ENCODE results near the gene GABBR2. TPM values are rescaled to one million over a fixed set of nuclear protein-coding genes. Genes with fewer than 3 reads are reported as not detected.
"Not testable (repeated sequence)": the region's sequence is repeated elsewhere in the genome, so short reads cannot be mapped to it uniquely, and the experiment has no call there.

The GABBR2 gene
- total and polyA plus RNA-seq, 4 experiments from 2014 or later = not detected

GRCh38 chr9:98508217-98508919, 200.4 kb downstream of the GABBR2 start:
- DNase-seq; H3K9me3 ChIP-seq (ENCODE audit: control insufficient read depth in 1 of 2, low read length in 2 of 2); H3K36me3 ChIP-seq (ENCODE audit: insufficient read depth, low read length); H3K36me3 Mint-ChIP-seq; H3K4me1 Mint-ChIP-seq; H3K27me3 ChIP-seq (ENCODE audit: insufficient read depth, low read length); intact Hi-C loops (cut with micrococcal nuclease); H3K4me3 ChIP-seq (ENCODE audit: low read length in 2 of 2); H3K27ac ChIP-seq (ENCODE audit: low read depth, low read length); H3K9me3 Mint-ChIP-seq; H3K4me3 Mint-ChIP-seq; H3K4me1 ChIP-seq (ENCODE audit: insufficient read depth, low read length); POLR2A ChIA-PET (ENCODE audit: partially characterized antibody); CTCF ChIA-PET (ENCODE audit: partially characterized antibody); H3K27ac Mint-ChIP-seq: not testable (repeated sequence)
- H3K27me3 Mint-ChIP-seq = peaks cover 10 to 16% of the 10 kb centered on the region in 2 donors

GRCh38 chr9:98506422-98507054, 202.2 kb downstream of the GABBR2 start:
- Mint-ChIP-seq H3K4me1 (no peaks in the 10 kb centered on the region), H3K27me3 (peaks cover 11 to 17% of the 10 kb centered on the region in 2 donors), H3K9me3 (peaks cover 0 to 9% (median 0%) of the 10 kb centered on the region in 8 donors), H3K4me3 (no peak overlapping the region), H3K27ac (no peak overlapping the region), H3K36me3 (no peaks in the 10 kb centered on the region)
- Histone ChIP-seq H3K27ac (ENCODE audit: low read depth, low read length) (no peak overlapping the region), H3K9me3 (ENCODE audit: control insufficient read depth in 1 of 2, low read length in 2 of 2) (no peaks in the 10 kb centered on the region), H3K36me3 (ENCODE audit: insufficient read depth, low read length) (no peaks in the 10 kb centered on the region), H3K4me3 (ENCODE audit: low read length in 2 of 2) (no peak overlapping the region), H3K27me3 (ENCODE audit: insufficient read depth, low read length) (no peaks in the 10 kb centered on the region), H3K4me1 (ENCODE audit: insufficient read depth, low read length) (no peaks in the 10 kb centered on the region)
- POLR2A ChIA-PET (ENCODE audit: partially characterized antibody) = no interaction called here
- CTCF ChIA-PET (ENCODE audit: partially characterized antibody) = interaction anchor here (0.6 kb wide), 1 partner anchor 622 kb away, joined by 3 read pairs; no protein-coding TSS in a partner anchor
- intact Hi-C loops (cut with micrococcal nuclease) = no loop called here
- no peak for DNase-seq

- CTCF ChIA-PET (ENCODE audit: partially characterized antibody) = no interaction called here
- no peak for DNase-seq
- POLR2A ChIA-PET (ENCODE audit: partially characterized antibody) = no interaction called here
These were observed 204.1 kb downstream of the GABBR2 start for GRCh38 chr9:98504298-98505282.

GRCh38 chr9:98503867-98504266, 204.9 kb downstream of the GABBR2 start:
- H3K9me3 ChIP-seq (ENCODE audit: control insufficient read depth in 1 of 2, low read length in 2 of 2) = no peaks in the 10 kb centered on the region
- no peak overlapping the region for H3K27ac ChIP-seq (ENCODE audit: low read depth, low read length)
- no peaks in the 10 kb centered on the region for H3K27me3 ChIP-seq (ENCODE audit: insufficient read depth, low read length)
- no peak for DNase-seq
- Mint-ChIP-seq H3K27me3 (peaks cover 11 to 20% of the 10 kb centered on the region in 2 donors), H3K9me3 (peaks cover 0 to 9% (median 0%) of the 10 kb centered on the region in 8 donors), H3K4me1 (no peaks in the 10 kb centered on the region), H3K4me3 (no peak overlapping the region), H3K27ac (no peak overlapping the region), H3K36me3 (no peaks in the 10 kb centered on the region)
- CTCF ChIA-PET (ENCODE audit: partially characterized antibody) = no interaction called here
- H3K36me3 ChIP-seq (ENCODE audit: insufficient read depth, low read length) = no peaks in the 10 kb centered on the region
- no peaks in the 10 kb centered on the region for H3K4me1 ChIP-seq (ENCODE audit: insufficient read depth, low read length)
- POLR2A ChIA-PET (ENCODE audit: partially characterized antibody) = no interaction called here
- intact Hi-C loops (cut with micrococcal nuclease) = no loop called here
- no peak overlapping the region for H3K4me3 ChIP-seq (ENCODE audit: low read length in 2 of 2)

More at GRCh38 chr9:98504298-98505282, 204.1 kb downstream of the GABBR2 start:
- Histone ChIP-seq H3K36me3 (ENCODE audit: insufficient read depth, low read length) (no peaks in the 10 kb centered on the region), H3K9me3 (ENCODE audit: control insufficient read depth in 1 of 2, low read length in 2 of 2) (no peaks in the 10 kb centered on the region), H3K4me3 (ENCODE audit: low read length in 2 of 2) (no peak overlapping the region), H3K4me1 (ENCODE audit: insufficient read depth, low read length) (no peaks in the 10 kb centered on the region), H3K27ac (ENCODE audit: low read depth, low read length) (no peak overlapping the region), H3K27me3 (ENCODE audit: insufficient read depth, low read length) (no peaks in the 10 kb centered on the region)
- intact Hi-C loops (cut with micrococcal nuclease) = no loop called here
- Mint-ChIP-seq H3K4me1 (no peaks in the 10 kb centered on the region), H3K27ac (no peak overlapping the region), H3K4me3 (no peak overlapping the region), H3K36me3 (no peaks in the 10 kb centered on the region), H3K27me3 (peaks cover 11 to 20% of the 10 kb centered on the region in 2 donors), H3K9me3 (peaks cover 0 to 9% (median 0%) of the 10 kb centered on the region in 8 donors)

- CTCF ChIA-PET (ENCODE audit: partially characterized antibody) = no interaction called here
- H3K27me3 Mint-ChIP-seq = peaks cover 10 to 21% of the 10 kb centered on the region in 2 donors
These were observed 205.8 kb downstream of the GABBR2 start for GRCh38 chr9:98502976-98503325.

GRCh38 chr9:98502311-98502975, 206.3 kb downstream of the GABBR2 start:
- no peaks in the 10 kb centered on the region for H3K27me3 ChIP-seq (ENCODE audit: insufficient read depth, low read length)
- Mint-ChIP-seq H3K4me1 (no peaks in the 10 kb centered on the region), H3K9me3 (peaks cover 0 to 1% (median 0%) of the 10 kb centered on the region in 8 donors), H3K27me3 (peaks cover 9 to 22% of the 10 kb centered on the region in 2 donors), H3K27ac (no peak overlapping the region), H3K4me3 (no peak overlapping the region), H3K36me3 (no peaks in the 10 kb centered on the region)
- no peak overlapping the region for H3K27ac ChIP-seq (ENCODE audit: low read depth, low read length)
- ChIA-PET POLR2A (ENCODE audit: partially characterized antibody) (no interaction called here), CTCF (ENCODE audit: partially characterized antibody) (no interaction called here)
- intact Hi-C loops (cut with micrococcal nuclease) = no loop called here
- no peaks in the 10 kb centered on the region for H3K9me3 ChIP-seq (ENCODE audit: control insufficient read depth in 1 of 2, low read length in 2 of 2)
- no peaks in the 10 kb centered on the region for H3K4me1 ChIP-seq (ENCODE audit: insufficient read depth, low read length)
- H3K36me3 ChIP-seq (ENCODE audit: insufficient read depth, low read length) = no peaks in the 10 kb centered on the region
- DNase-seq = no peak
- no peak overlapping the region for H3K4me3 ChIP-seq (ENCODE audit: low read length in 2 of 2)

More at GRCh38 chr9:98502976-98503325, 205.8 kb downstream of the GABBR2 start:
- DNase-seq = no peak
- no peaks in the 10 kb centered on the region for H3K36me3 ChIP-seq (ENCODE audit: insufficient read depth, low read length)
- no peaks in the 10 kb centered on the region for H3K27me3 ChIP-seq (ENCODE audit: insufficient read depth, low read length)
- H3K36me3 Mint-ChIP-seq = no peaks in the 10 kb centered on the region
- intact Hi-C loops (cut with micrococcal nuclease) = no loop called here
- no peaks in the 10 kb centered on the region for H3K9me3 ChIP-seq (ENCODE audit: control insufficient read depth in 1 of 2, low read length in 2 of 2)
- no peaks in the 10 kb centered on the region for H3K4me1 Mint-ChIP-seq
- H3K27ac ChIP-seq (ENCODE audit: low read depth, low read length) = no peak overlapping the region
- H3K27ac Mint-ChIP-seq = no peak overlapping the region
- H3K9me3 Mint-ChIP-seq = peaks cover 0 to 7% (median 0%) of the 10 kb centered on the region in 8 donors
- no peak overlapping the region for H3K4me3 ChIP-seq (ENCODE audit: low read length in 2 of 2)
- H3K4me1 ChIP-seq (ENCODE audit: insufficient read depth, low read length) = no peaks in the 10 kb centered on the region
- H3K4me3 Mint-ChIP-seq = no peak overlapping the region
- POLR2A ChIA-PET (ENCODE audit: partially characterized antibody) = no interaction called here

GRCh38 chr9:98501819-98502218, 206.9 kb downstream of the GABBR2 start:
- peaks cover 4 to 23% of the 10 kb centered on the region in 2 donors for H3K27me3 Mint-ChIP-seq
- ChIA-PET CTCF (ENCODE audit: partially characterized antibody) (no interaction called here), POLR2A (ENCODE audit: partially characterized antibody) (no interaction called here)
- intact Hi-C loops (cut with micrococcal nuclease) = no loop called here
- no peak for DNase-seq
- H3K4me1 Mint-ChIP-seq = no peaks in the 10 kb centered on the region
- no peaks in the 10 kb centered on the region for H3K36me3 Mint-ChIP-seq
- Histone ChIP-seq H3K4me3 (ENCODE audit: low read length in 2 of 2) (no peak overlapping the region), H3K9me3 (ENCODE audit: control insufficient read depth in 1 of 2, low read length in 2 of 2) (no peaks in the 10 kb centered on the region), H3K27ac (ENCODE audit: low read depth, low read length) (no peak overlapping the region), H3K27me3 (ENCODE audit: insufficient read depth, low read length) (no peaks in the 10 kb centered on the region), H3K36me3 (ENCODE audit: insufficient read depth, low read length) (no peaks in the 10 kb centered on the region), H3K4me1 (ENCODE audit: insufficient read depth, low read length) (no peaks in the 10 kb centered on the region)
- H3K4me3 Mint-ChIP-seq = no peak overlapping the region
- peaks cover 0 to 1% (median 0%) of the 10 kb centered on the region in 8 donors for H3K9me3 Mint-ChIP-seq
- H3K27ac Mint-ChIP-seq = no peak overlapping the region

Measured in CD4-positive, alpha-beta memory T cell (primary cell).